GM21526 (cell line): ENCODE measurements around the gene INSYN1.
"Not testable (repeated sequence)": the region's sequence is repeated elsewhere in the genome, so short reads cannot be mapped to it uniquely, and the experiment has no call there.

ENCODE experiments used
- ATAC-seq: cut with Tn5 transposase; IDR thresholded peaks from one replicate; pipeline ENCODE4 v1.9.1; 2021; ENCODE audit warnings: moderate library complexity; ENCODE audit not compliant: unreplicated experiment, low FRiP score

Gene INSYN1

GRCh38 chr15:73717206-73717605, 35.9 kb downstream of the INSYN1 start:
- ATAC-seq: no peak

DNA sequence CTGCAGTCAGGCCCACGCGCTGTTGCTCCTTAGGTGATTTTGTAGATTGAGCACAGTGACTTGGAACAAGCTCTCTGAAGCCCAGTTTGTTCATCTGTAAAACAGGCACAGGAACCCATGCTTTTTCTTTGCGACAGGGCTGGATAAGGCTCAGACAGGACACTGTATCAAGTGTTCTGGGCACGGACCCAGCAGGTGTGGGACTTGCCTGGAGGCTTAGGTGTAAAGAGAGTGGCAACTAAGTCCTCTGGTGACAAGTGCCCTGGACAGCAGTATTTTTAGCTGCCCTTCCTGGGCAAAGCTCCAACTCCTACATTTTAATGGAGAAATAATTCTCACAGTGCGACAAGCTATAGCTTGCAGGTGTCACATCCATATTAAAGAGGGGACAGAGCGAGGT, 36.7 kb downstream of the INSYN1 start:
- no peak for ATAC-seq

GRCh38 chr15:73715417-73715816, 37.7 kb downstream of the INSYN1 start:
- ATAC-seq: no peak

GRCh38 chr15:73714695-73715301, 38.4 kb downstream of the INSYN1 start:
- no peak for ATAC-seq

DNA sequence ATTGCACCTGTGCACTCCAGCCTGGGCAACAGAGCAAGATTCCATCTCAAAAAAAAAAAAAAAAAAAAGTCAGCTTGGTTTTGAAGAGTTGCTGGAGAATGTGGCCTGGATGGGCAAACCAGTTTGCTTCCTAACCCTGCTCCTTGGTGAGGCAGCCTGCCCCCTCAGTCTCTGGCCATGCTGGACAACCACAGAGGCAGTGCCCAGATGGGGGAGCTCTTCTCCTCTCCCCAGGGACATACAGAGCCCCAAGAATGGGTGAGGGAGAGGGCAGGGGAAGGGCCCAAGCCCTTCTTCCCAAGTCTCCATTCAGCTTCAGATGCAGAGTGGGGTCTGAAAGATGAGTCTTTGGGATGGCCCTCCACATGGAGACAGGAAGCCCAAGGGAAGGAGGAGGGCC, 41.0 kb downstream of the INSYN1 start:
- ATAC-seq: no peak

DNA sequence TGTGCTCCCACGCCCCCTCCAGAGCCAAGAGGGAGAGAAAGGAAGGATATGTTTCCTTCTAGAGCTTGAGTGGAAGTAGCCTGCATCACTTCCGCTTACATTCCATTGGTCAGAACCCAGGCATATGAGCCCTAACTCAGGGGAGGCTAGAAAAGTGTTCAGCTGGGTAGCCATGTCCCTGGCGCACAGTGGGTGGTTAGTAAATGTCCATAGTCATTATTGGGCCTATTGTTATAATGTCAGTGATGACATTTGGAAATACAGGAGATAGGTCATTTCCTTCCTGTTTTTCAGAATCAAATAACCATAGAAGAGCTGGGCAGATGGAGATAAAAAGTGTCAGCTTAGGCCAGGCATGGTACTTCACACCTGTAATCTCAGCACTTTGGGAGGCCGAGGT, 41.6 kb downstream of the INSYN1 start:
- ATAC-seq: no peak

DNA sequence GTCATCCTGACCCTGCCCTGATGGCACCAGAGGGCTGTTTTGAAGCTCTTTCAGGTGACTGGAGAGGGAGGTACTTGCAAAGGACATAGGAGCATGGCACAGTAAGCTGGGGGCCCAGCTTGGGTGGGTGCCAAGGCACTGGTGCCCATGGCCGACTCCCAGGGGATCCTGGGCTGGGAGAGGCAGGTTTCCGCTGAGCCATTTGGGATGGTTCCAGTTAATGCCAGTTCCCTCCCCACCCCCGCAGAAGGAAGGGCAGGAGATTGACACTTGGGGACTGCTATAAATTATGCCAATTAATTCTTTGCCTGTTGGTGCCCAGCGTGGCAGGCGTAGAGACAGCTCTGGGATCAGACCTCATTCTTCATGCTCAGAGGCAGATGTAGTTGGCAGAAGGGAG, 42.8 kb downstream of the INSYN1 start:
- ATAC-seq: no peak

GRCh38 chr15:73709686-73710085, 43.5 kb downstream of the INSYN1 start:
- no peak for ATAC-seq

GRCh38 chr15:73709241-73709640, 43.9 kb downstream of the INSYN1 start:
- no peak for ATAC-seq

GRCh38 chr15:73708691-73709090, 44.5 kb downstream of the INSYN1 start:
- ATAC-seq: no peak

DNA sequence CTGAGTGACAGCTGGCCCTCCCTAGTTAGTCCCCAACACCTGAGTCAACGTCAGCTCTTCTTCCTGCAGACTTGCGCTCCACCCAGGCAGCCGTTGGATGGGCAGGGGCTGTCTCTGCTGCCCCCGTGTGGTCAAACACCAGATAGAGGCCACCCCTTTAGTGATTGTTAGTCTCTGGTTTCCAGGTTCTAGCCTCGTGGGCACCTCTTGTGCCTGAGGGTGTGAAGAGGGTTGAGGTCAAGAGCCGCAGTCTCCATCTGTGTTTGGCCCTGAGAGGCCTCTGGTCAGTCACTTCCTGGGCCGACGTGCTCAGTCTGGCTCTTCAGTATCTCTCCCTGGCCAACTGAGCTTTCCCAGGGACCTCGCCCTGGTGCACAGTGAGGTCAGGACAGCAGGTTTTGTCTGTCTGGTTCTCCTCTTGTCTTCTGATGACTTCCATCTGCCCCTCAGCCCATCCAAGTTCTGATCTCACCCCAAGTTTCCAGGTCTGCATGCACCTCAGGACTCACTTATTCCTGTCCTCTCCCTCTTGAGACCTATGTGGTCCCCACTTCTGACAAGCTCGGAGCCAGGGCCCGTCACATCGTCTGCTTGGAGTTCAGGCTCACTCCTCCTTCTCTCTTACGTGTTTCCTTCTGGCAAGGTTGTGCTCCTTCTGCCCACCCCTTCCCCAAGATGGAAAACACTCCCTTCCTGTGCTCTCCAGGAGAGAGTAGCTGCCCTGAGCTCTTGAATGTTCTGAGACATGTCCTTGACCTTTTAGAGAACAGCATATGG, 48.1 kb downstream of the INSYN1 start:
- no peak for ATAC-seq

DNA sequence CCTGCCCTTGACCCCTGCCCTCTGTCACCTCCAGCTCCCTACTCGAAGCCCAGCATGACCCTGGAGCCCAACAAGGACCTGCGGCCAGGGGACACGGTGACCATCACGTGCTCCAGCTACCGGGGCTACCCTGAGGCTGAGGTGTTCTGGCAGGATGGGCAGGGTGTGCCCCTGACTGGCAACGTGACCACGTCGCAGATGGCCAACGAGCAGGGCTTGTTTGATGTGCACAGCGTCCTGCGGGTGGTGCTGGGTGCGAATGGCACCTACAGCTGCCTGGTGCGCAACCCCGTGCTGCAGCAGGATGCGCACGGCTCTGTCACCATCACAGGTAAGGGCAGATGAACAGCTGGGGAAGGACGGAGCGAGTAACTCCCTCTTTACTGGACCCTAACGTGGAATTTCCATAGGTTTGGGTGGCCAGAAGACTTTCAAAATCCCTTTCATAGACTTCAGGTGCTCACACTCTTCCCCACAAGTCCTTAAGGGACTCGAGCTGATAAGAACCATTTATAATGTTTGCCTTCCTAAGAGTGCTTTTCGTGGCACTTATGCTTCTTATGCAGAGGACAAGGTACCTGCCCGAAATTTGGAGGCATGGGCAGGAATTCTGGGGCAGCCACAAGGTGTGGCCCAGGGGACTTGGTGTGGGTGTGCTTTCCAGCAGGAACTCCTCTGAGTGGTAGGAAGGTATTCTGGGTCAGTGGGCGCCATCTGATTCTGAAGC, 48.8 kb downstream of the INSYN1 start:
- not testable (repeated sequence) for ATAC-seq

DNA sequence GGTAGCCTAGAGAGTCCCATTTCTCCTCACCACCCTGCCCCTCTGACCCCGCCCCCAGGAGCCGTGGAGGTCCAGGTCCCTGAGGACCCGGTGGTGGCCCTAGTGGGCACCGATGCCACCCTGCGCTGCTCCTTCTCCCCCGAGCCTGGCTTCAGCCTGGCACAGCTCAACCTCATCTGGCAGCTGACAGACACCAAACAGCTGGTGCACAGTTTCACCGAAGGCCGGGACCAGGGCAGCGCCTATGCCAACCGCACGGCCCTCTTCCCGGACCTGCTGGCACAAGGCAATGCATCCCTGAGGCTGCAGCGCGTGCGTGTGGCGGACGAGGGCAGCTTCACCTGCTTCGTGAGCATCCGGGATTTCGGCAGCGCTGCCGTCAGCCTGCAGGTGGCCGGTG, 49.5 kb downstream of the INSYN1 start:
- not testable (repeated sequence) for ATAC-seq

DNA sequence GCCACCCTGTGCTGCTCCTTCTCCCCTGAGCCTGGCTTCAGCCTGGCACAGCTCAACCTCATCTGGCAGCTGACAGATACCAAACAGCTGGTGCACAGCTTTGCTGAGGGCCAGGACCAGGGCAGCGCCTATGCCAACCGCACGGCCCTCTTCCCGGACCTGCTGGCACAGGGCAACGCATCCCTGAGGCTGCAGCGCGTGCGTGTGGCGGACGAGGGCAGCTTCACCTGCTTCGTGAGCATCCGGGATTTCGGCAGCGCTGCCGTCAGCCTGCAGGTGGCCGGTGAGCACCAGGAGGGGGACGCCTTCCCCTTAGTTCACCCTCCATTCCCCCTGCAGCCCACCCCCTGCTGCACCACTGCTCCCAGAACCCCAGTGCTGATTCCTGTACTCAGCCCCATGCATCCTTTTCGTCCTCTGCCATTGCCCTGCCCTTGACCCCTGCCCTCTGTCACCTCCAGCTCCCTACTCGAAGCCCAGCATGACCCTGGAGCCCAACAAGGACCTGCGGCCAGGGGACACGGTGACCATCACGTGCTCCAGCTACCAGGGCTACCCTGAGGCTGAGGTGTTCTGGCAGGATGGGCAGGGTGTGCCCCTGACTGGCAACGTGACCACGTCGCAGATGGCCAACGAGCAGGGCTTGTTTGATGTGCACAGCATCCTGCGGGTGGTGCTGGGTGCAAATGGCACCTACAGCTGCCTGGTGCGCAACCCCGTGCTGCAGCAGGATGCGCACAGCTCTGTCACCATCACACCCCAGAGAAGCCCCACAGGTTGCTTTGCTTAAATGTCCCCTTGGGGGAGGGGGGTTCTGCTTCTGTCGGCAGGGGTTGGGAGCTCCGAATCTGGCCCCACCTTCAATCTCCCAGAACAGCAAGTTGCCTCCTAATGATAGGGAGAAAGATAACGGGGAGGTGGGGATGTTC, 50.6 kb downstream of the INSYN1 start:
- not testable (repeated sequence) for ATAC-seq

DNA sequence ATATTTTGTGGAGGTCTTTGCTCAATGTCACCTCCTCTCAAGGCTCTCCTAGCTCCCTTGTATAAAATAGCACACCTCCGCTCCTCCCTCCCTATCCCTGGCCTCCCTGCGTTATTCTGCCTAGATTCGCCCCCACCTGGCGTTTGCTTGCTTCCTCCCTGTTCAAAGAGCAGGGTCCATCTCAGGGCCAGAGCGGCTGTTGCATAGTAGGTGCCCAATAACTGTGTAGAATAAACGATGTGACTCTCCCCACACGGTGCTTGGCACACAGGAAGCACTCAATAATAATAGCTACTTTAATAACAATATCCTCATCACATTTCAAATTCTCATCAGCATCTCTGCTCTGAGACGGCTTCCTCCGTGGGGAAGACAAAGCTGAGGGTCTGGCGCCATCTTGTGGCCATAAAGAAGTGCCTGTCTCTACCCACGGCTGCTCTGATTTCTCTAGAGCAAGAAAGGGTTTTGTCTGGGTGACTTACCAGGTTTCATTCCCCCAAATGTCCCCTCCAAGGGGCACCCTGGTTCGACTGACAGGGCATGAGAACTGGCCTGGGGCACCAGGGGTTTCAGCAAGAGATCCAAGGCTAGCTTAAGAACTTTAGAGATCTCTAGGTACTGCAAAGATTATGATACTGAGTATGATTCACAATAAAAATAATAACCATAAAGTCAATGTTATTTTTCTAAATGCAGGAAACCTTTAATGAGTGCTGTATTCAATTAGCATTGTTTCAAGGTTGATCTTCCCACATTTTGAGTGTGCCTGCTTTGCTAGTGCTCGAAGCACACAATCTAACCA, 52.9 kb downstream of the INSYN1 start:
- peak; percentile 45 for ATAC-seq

- ATAC-seq: no peak
These were observed 53.7 kb downstream of the INSYN1 start for GRCh38 chr15:73699249-73700040.

DNA sequence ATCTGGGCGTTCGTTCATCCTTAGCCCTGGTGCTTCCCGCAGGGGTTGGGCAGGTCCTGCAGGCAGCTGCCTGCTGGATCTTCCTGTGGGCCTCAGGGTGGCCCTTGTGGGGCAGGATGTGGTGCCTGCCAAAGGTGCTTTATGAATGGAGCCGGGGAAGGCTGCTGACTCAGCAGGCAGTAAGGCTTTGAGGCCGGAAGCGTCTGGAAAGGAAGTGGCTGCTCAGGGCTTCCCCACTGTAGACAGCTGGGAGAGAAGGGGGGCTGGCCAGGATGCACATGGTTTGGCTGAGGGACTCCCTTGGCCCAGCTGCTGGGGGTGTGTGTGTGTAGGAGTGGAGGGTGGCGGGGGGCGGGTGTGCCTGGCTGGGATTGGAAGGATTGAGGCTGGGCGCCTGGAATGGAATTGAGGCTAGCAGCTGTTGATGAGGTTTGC, 56.1 kb downstream of the INSYN1 start:
- ATAC-seq: no peak

DNA sequence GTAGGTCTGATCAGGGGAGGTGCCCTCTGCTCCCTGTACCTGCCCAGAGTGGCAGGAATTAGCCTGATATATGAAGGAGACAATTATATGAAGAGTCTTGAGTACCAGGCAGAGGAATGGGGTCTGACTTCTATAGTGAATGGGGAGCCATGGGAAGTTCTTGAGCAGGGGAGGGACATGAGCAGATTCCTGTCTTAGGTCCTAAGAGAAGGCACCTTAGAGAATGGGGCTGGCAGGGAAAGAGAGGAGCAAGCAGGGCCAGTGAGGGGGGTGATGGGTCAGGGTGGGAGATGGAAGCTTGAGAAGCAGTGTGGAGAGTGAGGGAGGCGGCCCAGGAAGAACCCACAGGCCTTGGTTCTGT, 56.5 kb downstream of the INSYN1 start:
- no peak for ATAC-seq
